ENCODE results near the gene MNAT1. TPM values are rescaled to one million over a fixed set of nuclear protein-coding genes. Genes with fewer than 3 reads are reported as not detected.

Gene MNAT1
- total and polyA plus RNA-seq, 9 of the 15 experiments (the other 6 are each of a cell fraction or from before 2014, with no cell fraction given), result 37.8 to 83.3 (median 60.4) TPM

- no peak for TF ChIP-seq ZFP36 (IDR thresholded peaks at IDR 0.05; ENCODE audit: low read depth, low read length, partially characterized antibody)
- no peak for TF ChIP-seq ZNF280B (CRISPR knock-in tag; IDR thresholded peaks at IDR 0.05)
- TF ChIP-seq CREBBP (IDR thresholded peaks at IDR 0.05; ENCODE audit: low read depth, low read length), result no peak
- TF ChIP-seq, protein P1, sequence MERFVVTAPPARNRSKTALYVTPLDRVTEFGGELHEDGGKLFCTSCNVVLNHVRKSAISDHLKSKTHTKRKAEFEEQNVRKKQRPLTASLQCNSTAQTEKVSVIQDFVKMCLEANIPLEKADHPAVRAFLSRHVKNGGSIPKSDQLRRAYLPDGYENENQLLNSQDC (CRISPR knock-in tag; IDR thresholded peaks at IDR 0.05), result no peak
Observed at GRCh38 chr14:60760644-60761364, 26.2 kb downstream of the MNAT1 start (continued).

- Histone ChIP-seq H3K36me3 (ENCODE audit: control insufficient read depth, insufficient read depth, low read length) (no peaks in the 10 kb centered on the region), H3K4me2 (ENCODE audit: insufficient read depth, low read length) (no peak overlapping the region), H3K27ac (ENCODE audit: extremely low read depth, low read depth, low read length) (no peak overlapping the region), H3K4me1 (replicated peaks in 1 of 2; ENCODE audit: control insufficient read depth in 2 of 2, insufficient read depth in 2 of 2, low read length in 2 of 2) (no peaks in the 10 kb centered on the region; a peak in 1 of 5 replicates), H3K9me1 (ENCODE audit: control insufficient read depth, insufficient read depth, low read length) (no peaks in the 10 kb centered on the region), H3K27me3 (ENCODE audit: control insufficient read depth in 2 of 2, insufficient read depth in 2 of 2, low read length in 2 of 2) (no peaks in the 10 kb centered on the region), H4K20me1 (replicated peaks; ENCODE audit: control insufficient read depth, insufficient read depth, low read length) (no peaks in the 10 kb centered on the region; the same call in 1 of the 2 replicates), H3K9me3 (replicated peaks; ENCODE audit: control insufficient read depth, insufficient read depth, low read depth, low read length) (no peaks in the 10 kb centered on the region), H2AFZ (ENCODE audit: low read depth, low read length) (no peak overlapping the region), H3K79me2 (ENCODE audit: control insufficient read depth, insufficient read depth, low read length) (peaks cover 5% of the 10 kb centered on the region; the same call in 2 of the 3 replicates), H3K4me3 (no peak overlapping the region), H3K9ac (ENCODE audit: insufficient read depth in 1 of 2, low read depth in 2 of 2, low read length in 2 of 2) (no peak overlapping the region)
- intact Hi-C loops (cut with micrococcal nuclease), result no loop called here
- WGBS (ENCODE audit: insufficient coverage, low coverage, missing lambda C conversion rate), result 73% methylated on average over 2 of the region's 2 CpGs
- ChIA-PET POLR2A (no interaction called here), CTCF (ENCODE audit: low intra/inter-chr PET ratio) (no interaction called here)
- in situ Hi-C loops (cut with MboI), result no loop called here
- no peak for ATAC-seq
- no peak for DNase-seq (ENCODE audit: extremely low read depth in 1 of 4, low spot score in 3 of 4)
- no peak for FAIRE-seq
- BruUV-seq (replicated peaks), result no TSS peak
- no peak for TF ChIP-seq MLX (CRISPR knock-in tag; conservative IDR thresholded peaks at IDR 0.05)
- TF ChIP-seq E2F3 (CRISPR knock-in tag; IDR thresholded peaks at IDR 0.05), result no peak
- TF ChIP-seq ZC3H8 (IDR thresholded peaks at IDR 0.05), result no peak
- TF ChIP-seq, protein P2, sequence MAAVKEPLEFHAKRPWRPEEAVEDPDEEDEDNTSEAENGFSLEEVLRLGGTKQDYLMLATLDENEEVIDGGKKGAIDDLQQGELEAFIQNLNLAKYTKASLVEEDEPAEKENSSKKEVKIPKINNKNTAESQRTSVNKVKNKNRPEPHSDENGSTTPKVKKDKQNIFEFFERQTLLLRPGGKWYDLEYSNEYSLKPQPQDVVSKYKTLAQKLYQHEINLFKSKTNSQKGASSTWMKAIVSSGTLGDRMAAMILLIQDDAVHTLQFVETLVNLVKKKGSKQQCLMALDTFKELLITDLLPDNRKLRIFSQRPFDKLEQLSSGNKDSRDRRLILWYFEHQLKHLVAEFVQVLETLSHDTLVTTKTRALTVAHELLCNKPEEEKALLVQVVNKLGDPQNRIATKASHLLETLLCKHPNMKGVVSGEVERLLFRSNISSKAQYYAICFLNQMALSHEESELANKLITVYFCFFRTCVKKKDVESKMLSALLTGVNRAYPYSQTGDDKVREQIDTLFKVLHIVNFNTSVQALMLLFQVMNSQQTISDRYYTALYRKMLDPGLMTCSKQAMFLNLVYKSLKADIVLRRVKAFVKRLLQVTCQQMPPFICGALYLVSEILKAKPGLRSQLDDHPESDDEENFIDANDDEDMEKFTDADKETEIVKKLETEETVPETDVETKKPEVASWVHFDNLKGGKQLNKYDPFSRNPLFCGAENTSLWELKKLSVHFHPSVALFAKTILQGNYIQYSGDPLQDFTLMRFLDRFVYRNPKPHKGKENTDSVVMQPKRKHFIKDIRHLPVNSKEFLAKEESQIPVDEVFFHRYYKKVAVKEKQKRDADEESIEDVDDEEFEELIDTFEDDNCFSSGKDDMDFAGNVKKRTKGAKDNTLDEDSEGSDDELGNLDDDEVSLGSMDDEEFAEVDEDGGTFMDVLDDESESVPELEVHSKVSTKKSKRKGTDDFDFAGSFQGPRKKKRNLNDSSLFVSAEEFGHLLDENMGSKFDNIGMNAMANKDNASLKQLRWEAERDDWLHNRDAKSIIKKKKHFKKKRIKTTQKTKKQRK (IDR thresholded peaks at IDR 0.05; ENCODE audit: borderline replicate concordance, low read depth, low read length), result no peak
- no peak for TF ChIP-seq ELK3 (CRISPR knock-in tag; IDR thresholded peaks at IDR 0.05)
- TF ChIP-seq TBP (optimal IDR thresholded peaks at IDR 0.05; ENCODE audit: low read depth, low read length), result no peak
Observed at GRCh38 chr14:60768602-60769001, 34.0 kb downstream of the MNAT1 start.

Data from K562 (cell line).